ENCODE results near the gene PRDM13. TPM values are rescaled to one million over a fixed set of nuclear protein-coding genes. Genes with fewer than 3 reads are reported as not detected.

The PRDM13 gene
- total RNA-seq, 1 experiment from 2014 or later: 0.11 TPM

GRCh38 chr6:99661870-99662269 is 55.2 kb downstream of the PRDM13 start:
- no peak for DNase-seq (ENCODE audit: low spot score)
- no peaks in the 10 kb centered on the region for H3K27me3 Mint-ChIP-seq (ENCODE audit: low read depth)
- H3K36me3 Mint-ChIP-seq: no peaks in the 10 kb centered on the region
- peaks cover 13% of the 10 kb centered on the region for H3K4me1 Mint-ChIP-seq
- ChIA-PET POLR2A (no interaction called here), CTCF (no interaction called here)
- TF ChIP-seq ZNF138 (CRISPR knock-in tag; conservative IDR thresholded peaks at IDR 0.05) (no peak), GABPB1 (CRISPR knock-in tag; IDR thresholded peaks at IDR 0.05) (no peak), CREB1 (CRISPR knock-in tag; IDR thresholded peaks at IDR 0.05) (no peak), E2F4 (CRISPR knock-in tag; IDR thresholded peaks at IDR 0.05; ENCODE audit: borderline replicate concordance, low read depth) (no peak), ZMAT4 (CRISPR knock-in tag; IDR thresholded peaks at IDR 0.05) (no peak), ZNF219 (CRISPR knock-in tag; IDR thresholded peaks at IDR 0.05; ENCODE audit: borderline replicate concordance) (no peak), ZNF281 (CRISPR knock-in tag; IDR thresholded peaks at IDR 0.05) (no peak), PRDM15 (CRISPR knock-in tag; IDR thresholded peaks at IDR 0.05) (no peak), NFE2L1 (CRISPR knock-in tag; IDR thresholded peaks at IDR 0.05) (no peak), IRF2 (CRISPR knock-in tag; IDR thresholded peaks at IDR 0.05; ENCODE audit: borderline replicate concordance, low read depth) (no peak), ZNF232 (CRISPR knock-in tag; IDR thresholded peaks at IDR 0.05) (no peak), HMGA2 (CRISPR knock-in tag; IDR thresholded peaks at IDR 0.05) (no peak), ZNF121 (CRISPR knock-in tag; IDR thresholded peaks at IDR 0.05) (no peak), CBFB (CRISPR knock-in tag; IDR thresholded peaks at IDR 0.05; ENCODE audit: low read depth) (no peak), CREM (CRISPR knock-in tag; IDR thresholded peaks at IDR 0.05) (no peak), HMGXB4 (CRISPR knock-in tag; IDR thresholded peaks at IDR 0.05) (no peak), NFATC4 (CRISPR knock-in tag; IDR thresholded peaks at IDR 0.05) (no peak), SMAD3 (CRISPR knock-in tag; IDR thresholded peaks at IDR 0.05; ENCODE audit: borderline replicate concordance) (no peak), FOXP4 (CRISPR knock-in tag; IDR thresholded peaks at IDR 0.05) (no peak), ERG (CRISPR knock-in tag; IDR thresholded peaks at IDR 0.05) (no peak)
- no peak for ATAC-seq
- no peaks in the 10 kb centered on the region; the same call in 1 of the 2 replicates for H3K9me3 Mint-ChIP-seq
- no peak overlapping the region for H3K27ac Mint-ChIP-seq
- no peak overlapping the region for H3K4me3 Mint-ChIP-seq

Measured in WTC11 (cell line).